Gastrocnemius medialis (tissue), 4 donors: Measurements from ENCODE around the gene ATP2C2.

Experiments
- CTCF ChIP-seq, 5 experiments: fragments of 450-650 bp in 3 of 5; fragments of 200-600 bp in 2 of 5; sonication (generic) in 2 of 5; IDR thresholded peaks in 4 of 5; conservative IDR thresholded peaks in 1 of 5; 1 replicate in 4 of 5; 2 replicates in 1 of 5; pipeline ENCODE4 v1.5.1; 2016 to 2019; ENCODE audit warnings: antibody characterized with exemption in 5 of 5, mild to moderate bottlenecking in 3 of 5, moderate library complexity in 3 of 5
- POLR2A ChIP-seq, 2 donors: fragments of 450-650 bp; IDR thresholded peaks; one replicate each; pipeline ENCODE4 v1.6.1; 2017; ENCODE audit warnings: antibody characterized with exemption in 2 of 2, mild to moderate bottlenecking in 2 of 2, moderate library complexity in 2 of 2

- TF ChIP-seq CTCF (IDR thresholded peaks at IDR 0.05 in 4 of 5, conservative IDR thresholded peaks at IDR 0.05 in 1 of 5), result no peak
- TF ChIP-seq POLR2A (IDR thresholded peaks at IDR 0.05), result no peak
Measured at GRCh38 chr16:84471316-84471715, 103.0 kb downstream of the ATP2C2 start.
